HG03342 (cell line): ENCODE measurements around the gene GNG11.

ENCODE experiments used
- ATAC-seq: cut with Tn5 transposase; IDR thresholded peaks from one replicate; pipeline ENCODE4 v1.9.1; 2021; ENCODE audit warnings: mild to moderate bottlenecking, moderate library complexity; ENCODE audit not compliant: unreplicated experiment

GNG11 gene

GRCh38 chr7:93921607-93922566 lies at the start of gene GNG11:
Gene GNG11 (plus strand): TSS chr7:93921735. CDS start chr7:93922138, 403 bp downstream.
- peak; percentile 91 for ATAC-seq

GRCh38 chr7:93873998-93874574 lies 47.4 kb upstream of the GNG11 start:
- no peak for ATAC-seq

- ATAC-seq: no peak
Measured at GRCh38 chr7:93877742-93878141, 43.8 kb upstream of the GNG11 start.

GRCh38 chr7:93879356-93879755 lies 42.2 kb upstream of the GNG11 start:
- no peak for ATAC-seq

- no peak for ATAC-seq
Measured at GRCh38 chr7:93882468-93882867, 39.1 kb upstream of the GNG11 start.

GRCh38 chr7:93883078-93883916 lies 38.2 kb upstream of the GNG11 start:
- ATAC-seq: no peak

- no peak for ATAC-seq
Measured at GRCh38 chr7:93883917-93884345, 37.6 kb upstream of the GNG11 start.

- ATAC-seq: no peak
Measured at GRCh38 chr7:93884541-93884940, 37.0 kb upstream of the GNG11 start.

- no peak for ATAC-seq
Measured at GRCh38 chr7:93889261-93889660, 32.3 kb upstream of the GNG11 start.

- ATAC-seq: peak; percentile 51
Measured at GRCh38 chr7:93890041-93890463, 31.5 kb upstream of the GNG11 start.

- ATAC-seq: peak; percentile 50
Measured at GRCh38 chr7:93890464-93891068, 31.0 kb upstream of the GNG11 start, which contains the start of gene TFPI2. Gene TFPI2 (minus strand): TSS chr7:93890753. CDS start chr7:93890678, 75 bp downstream.

- no peak for ATAC-seq
Measured at GRCh38 chr7:93894426-93894825, 27.1 kb upstream of the GNG11 start.

GRCh38 chr7:93894966-93895640 lies 26.4 kb upstream of the GNG11 start:
- ATAC-seq: no peak

GRCh38 chr7:93895859-93896600 lies 25.5 kb upstream of the GNG11 start:
- ATAC-seq: no peak

- no peak for ATAC-seq
Measured at GRCh38 chr7:93897680-93898079, 23.9 kb upstream of the GNG11 start.

GRCh38 chr7:93902777-93903423 lies 18.6 kb upstream of the GNG11 start:
- ATAC-seq: peak; percentile 56

- ATAC-seq: no peak
Measured at GRCh38 chr7:93906267-93906666, 15.3 kb upstream of the GNG11 start, which contains the start of gene GNGT1. Gene GNGT1 (plus strand): TSS chr7:93906567. CDS start chr7:93906747, 180 bp downstream.

- ATAC-seq: no peak
Measured at GRCh38 chr7:93910076-93910994, 11.2 kb upstream of the GNG11 start.
